OCI-LY7 (cell line): ENCODE results near the gene PPP2R3A. TPM values are rescaled to one million over a fixed set of nuclear protein-coding genes. Genes with fewer than 3 reads are reported as not detected.

Experiments
- BruUV-seq: library from RNA; stranded (reverse); fragments of 400-500 nt; replicated peaks from 2 replicates; lab custom pipeline; 2021; lab: Mats Ljungman, UMichigan
- CTCF ChIA-PET: fragments of 300-600 bp; sonication (Branson Sonifier 250); formaldehyde crosslinking; loops from one replicate; lab custom pipeline; 2022; ENCODE audit warnings: antibody characterized with exemption; ENCODE audit not compliant: unreplicated experiment; lab: Charles Lee
- POLR2A ChIA-PET: fragments of 300-600 bp; sonication (Branson Sonifier 250); formaldehyde crosslinking; loops from one replicate; lab custom pipeline; 2022; ENCODE audit warnings: antibody characterized with exemption; lab: Charles Lee
- DNase-seq: peaks from one replicate; pipeline ENCODE4 v3.0.0-alpha.2; 2015; ENCODE audit warnings: low spot score
- H2AFZ ChIP-seq: fragments of 200-600 bp; sonication (generic), shearing (Covaris generic); 2 replicates; pipeline ENCODE4 v1.6.1; 2014; ENCODE audit warnings: mild to moderate bottlenecking, antibody characterized with exemption, low read length, moderate library complexity
- H3K27ac ChIP-seq: fragments of 200-600 bp; sonication (generic); 2 replicates; pipeline ENCODE4 v1.5.1; 2014; ENCODE audit warnings: mixed run types, low read depth, mild to moderate bottlenecking, moderate library complexity, low read length, inconsistent platforms; ENCODE audit not compliant: poor library complexity, severe bottlenecking
- H3K36me3 ChIP-seq: fragments of 200-600 bp; sonication (generic); 2 replicates; pipeline ENCODE4 v1.6.1; 2014; ENCODE audit warnings: mild to moderate bottlenecking, antibody characterized with exemption, low read length, moderate library complexity, mixed read lengths; ENCODE audit not compliant: insufficient read depth
- H3K4me1 ChIP-seq: fragments of 200-600 bp; sonication (generic); 2 replicates; pipeline ENCODE4 v1.5.1; 2014; ENCODE audit warnings: mild to moderate bottlenecking, low read length; ENCODE audit not compliant: insufficient read depth, poor library complexity, severe bottlenecking
- H3K4me2 ChIP-seq: fragments of 200-600 bp; sonication (generic); 2 replicates; pipeline ENCODE4 v1.6.1; 2014; ENCODE audit warnings: mild to moderate bottlenecking, low read length
- H3K4me3 ChIP-seq: fragments of 200-600 bp; sonication (generic); 2 replicates; pipeline ENCODE4 v1.5.1; 2014; ENCODE audit warnings: mild to moderate bottlenecking, low read depth, low read length; ENCODE audit not compliant: poor library complexity, severe bottlenecking
- H3K79me2 ChIP-seq: fragments of 200-600 bp; sonication (generic); 2 replicates; pipeline ENCODE4 v1.6.1; 2016; ENCODE audit warnings: low read depth, mild to moderate bottlenecking, low read length, moderate library complexity, mixed read lengths; ENCODE audit not compliant: insufficient read depth
- H3K9me2 ChIP-seq: fragments of 200-600 bp; sonication (generic); 2 replicates; pipeline ENCODE4 v1.6.1; 2016; ENCODE audit warnings: mild to moderate bottlenecking, low read length, mixed read lengths; ENCODE audit not compliant: insufficient read depth
- H3K9me3 ChIP-seq: fragments of 200-600 bp; sonication (generic); 2 replicates; pipeline ENCODE4 v1.6.1; 2014; ENCODE audit warnings: mild to moderate bottlenecking, mixed run types, low read length, mixed read lengths
- H4K20me1 ChIP-seq: fragments of 200-600 bp; sonication (generic); 2 replicates; pipeline ENCODE4 v1.6.1; 2014; ENCODE audit warnings: mild to moderate bottlenecking, antibody characterized with exemption, low read length, moderate library complexity, mixed read lengths; ENCODE audit not compliant: insufficient read depth
- CTCF ChIP-seq: fragments of 200-600 bp; sonication (generic); conservative IDR thresholded peaks from 2 replicates; pipeline ENCODE4 v1.5.1; 2014; ENCODE audit warnings: mild to moderate bottlenecking, antibody characterized with exemption, low read length, moderate library complexity, mixed read lengths
- EZH2phosphoT487 ChIP-seq: fragments of 200-600 bp; sonication (generic); IDR thresholded peaks from 2 replicates; pipeline ENCODE4 v1.6.1; 2018; ENCODE audit warnings: low read depth, borderline replicate concordance, mild to moderate bottlenecking, mixed run types, antibody characterized with exemption, low read length, moderate library complexity, mixed read lengths
- intact Hi-C: fragments of 100-400 bp; cut with micrococcal nuclease; formaldehyde crosslinking; loops from one replicate; pipeline ENCODE4 v1.10.0; 2022; ENCODE audit not compliant: unreplicated experiment
- total RNA-seq, 2 experiments: library from RNA; depleted of rRNA in 1 of 2; stranded (reverse); fragments of >200 nt in 1 of 2; shearing (Covaris generic) in 1 of 2; gene quantifications; 2 replicates each; pipeline ENCODE4 v1.2.3, GENCODE V29; 2014 to 2022

PPP2R3A gene
- total RNA-seq, 2 experiments from 2014 or later: 0.22 to 0.27 TPM

GRCh38 chr3:136067211-136067610 is 101.7 kb downstream of the PPP2R3A start:
- no peaks in the 10 kb centered on the region for H4K20me1 ChIP-seq
- no peaks in the 10 kb centered on the region for H3K4me1 ChIP-seq
- H3K36me3 ChIP-seq: no peaks in the 10 kb centered on the region
- no peak overlapping the region for H3K4me2 ChIP-seq
- H3K79me2 ChIP-seq: no peaks in the 10 kb centered on the region
- CTCF ChIA-PET: no interaction called here
- BruUV-seq: no TSS peak
- DNase-seq: no peak
- no peaks in the 10 kb centered on the region for H3K9me2 ChIP-seq
- intact Hi-C loops: no loop called here
- H3K4me3 ChIP-seq: no peak overlapping the region
- H2AFZ ChIP-seq: no peak overlapping the region
- H3K9me3 ChIP-seq: no peaks in the 10 kb centered on the region
- POLR2A ChIA-PET: no interaction called here
- no peak overlapping the region for H3K27ac ChIP-seq
- TF ChIP-seq CTCF (no peak), EZH2phosphoT487 (no peak)

- intact Hi-C loops: no loop called here
- Histone ChIP-seq H3K79me2 (no peaks in the 10 kb centered on the region), H3K9me3 (no peaks in the 10 kb centered on the region), H3K4me1 (no peaks in the 10 kb centered on the region), H2AFZ (no peak overlapping the region), H3K4me3 (no peak overlapping the region), H3K27ac (no peak overlapping the region), H3K9me2 (no peaks in the 10 kb centered on the region), H3K36me3 (no peaks in the 10 kb centered on the region), H3K4me2 (no peak overlapping the region), H4K20me1 (no peaks in the 10 kb centered on the region)
- no peak for DNase-seq
- TF ChIP-seq EZH2phosphoT487: no peak
- TF ChIP-seq CTCF: no peak
- no TSS peak for BruUV-seq
- ChIA-PET CTCF (no interaction called here), POLR2A (no interaction called here)
Measured at GRCh38 chr3:136068708-136069107, 103.2 kb downstream of the PPP2R3A start.

- ChIA-PET CTCF (no interaction called here), POLR2A (interaction anchor here (1.0 kb wide), 1 partner anchor 683 kb away, joined by 3 read pairs; the partner anchor contains the start of gene STAG1)
- intact Hi-C loops: loop anchor here (5.0 to 10.0 kb wide), 2 partner anchors 795 to 957 kb away; partner anchors contain the start of gene NCK1
- H3K4me2 ChIP-seq: no peak overlapping the region
- no peaks in the 10 kb centered on the region for H3K4me1 ChIP-seq
- TF ChIP-seq EZH2phosphoT487 (no peak), CTCF (no peak)
- DNase-seq: no peak
- BruUV-seq: no TSS peak
- H3K9me2 ChIP-seq: no peaks in the 10 kb centered on the region
- H3K79me2 ChIP-seq: no peaks in the 10 kb centered on the region
- H3K27ac ChIP-seq: no peak overlapping the region
- H2AFZ ChIP-seq: no peak overlapping the region
- no peaks in the 10 kb centered on the region for H4K20me1 ChIP-seq
- no peaks in the 10 kb centered on the region for H3K36me3 ChIP-seq
- H3K4me3 ChIP-seq: no peak overlapping the region
- H3K9me3 ChIP-seq: no peaks in the 10 kb centered on the region
Measured at GRCh38 chr3:136069933-136070332, 104.4 kb downstream of the PPP2R3A start.
